ENCODE data around the gene TRRAP.

- TF ChIP-seq CTCF (IDR thresholded peaks at IDR 0.05) (no peak), POLR2A (IDR thresholded peaks at IDR 0.05) (no peak)
These were observed 16.1 kb upstream of the TRRAP start for GRCh38 chr7:98862203-98862602.

Data from body of pancreas (tissue), 4 donors.